ENCODE data around the gene ZNF710.

DNA sequence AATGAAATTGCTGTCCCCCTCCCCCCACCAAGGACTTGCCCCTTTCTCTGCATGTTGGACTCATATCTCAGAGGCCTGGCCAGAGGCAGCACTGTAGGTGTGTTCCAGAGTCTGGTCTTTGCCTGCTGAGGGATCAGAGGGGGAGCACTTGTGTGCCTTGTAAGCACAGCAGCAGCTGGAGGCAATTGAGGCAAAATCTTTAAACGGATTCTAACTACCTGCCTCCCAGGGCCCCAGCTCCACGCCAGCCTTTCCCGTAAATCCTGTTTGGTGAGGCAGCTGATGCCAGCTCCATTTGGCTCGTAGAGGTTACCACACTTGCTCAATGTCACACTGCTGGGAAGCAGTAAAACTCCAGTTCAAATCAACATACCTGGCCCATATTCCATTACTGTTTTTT is 103.4 kb downstream of the ZNF710 start:
- TF ChIP-seq, protein P1, sequence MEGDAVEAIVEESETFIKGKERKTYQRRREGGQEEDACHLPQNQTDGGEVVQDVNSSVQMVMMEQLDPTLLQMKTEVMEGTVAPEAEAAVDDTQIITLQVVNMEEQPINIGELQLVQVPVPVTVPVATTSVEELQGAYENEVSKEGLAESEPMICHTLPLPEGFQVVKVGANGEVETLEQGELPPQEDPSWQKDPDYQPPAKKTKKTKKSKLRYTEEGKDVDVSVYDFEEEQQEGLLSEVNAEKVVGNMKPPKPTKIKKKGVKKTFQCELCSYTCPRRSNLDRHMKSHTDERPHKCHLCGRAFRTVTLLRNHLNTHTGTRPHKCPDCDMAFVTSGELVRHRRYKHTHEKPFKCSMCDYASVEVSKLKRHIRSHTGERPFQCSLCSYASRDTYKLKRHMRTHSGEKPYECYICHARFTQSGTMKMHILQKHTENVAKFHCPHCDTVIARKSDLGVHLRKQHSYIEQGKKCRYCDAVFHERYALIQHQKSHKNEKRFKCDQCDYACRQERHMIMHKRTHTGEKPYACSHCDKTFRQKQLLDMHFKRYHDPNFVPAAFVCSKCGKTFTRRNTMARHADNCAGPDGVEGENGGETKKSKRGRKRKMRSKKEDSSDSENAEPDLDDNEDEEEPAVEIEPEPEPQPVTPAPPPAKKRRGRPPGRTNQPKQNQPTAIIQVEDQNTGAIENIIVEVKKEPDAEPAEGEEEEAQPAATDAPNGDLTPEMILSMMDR (IDR thresholded peaks at IDR 0.05): no peak
- TF ChIP-seq POLR2A (IDR thresholded peaks at IDR 0.05): no peak

Measured in testis (tissue), 2 donors.